Measurements from ENCODE around the gene TARP.

TARP gene

DNA sequence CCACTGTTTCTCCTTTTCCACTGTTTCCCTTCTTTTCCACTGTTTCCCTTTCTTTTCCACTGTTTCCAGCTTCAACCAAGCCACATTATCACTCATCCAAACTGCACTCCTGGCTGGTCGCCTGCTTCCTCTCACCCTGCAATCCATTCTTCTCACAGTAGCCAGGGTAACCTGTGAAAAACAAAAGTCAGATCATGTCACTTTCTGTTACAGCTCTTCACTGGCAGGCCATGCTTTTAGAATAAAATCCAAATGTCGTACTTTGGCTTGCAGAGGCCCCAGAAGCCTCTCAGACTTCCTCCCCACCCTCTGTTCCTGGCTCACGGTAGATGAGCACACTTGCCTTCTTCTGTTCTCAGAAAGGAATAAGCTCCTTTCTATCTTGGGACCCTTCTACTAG lies 61.5 kb downstream of the TARP start:
- DNase-seq = no peak

DNA sequence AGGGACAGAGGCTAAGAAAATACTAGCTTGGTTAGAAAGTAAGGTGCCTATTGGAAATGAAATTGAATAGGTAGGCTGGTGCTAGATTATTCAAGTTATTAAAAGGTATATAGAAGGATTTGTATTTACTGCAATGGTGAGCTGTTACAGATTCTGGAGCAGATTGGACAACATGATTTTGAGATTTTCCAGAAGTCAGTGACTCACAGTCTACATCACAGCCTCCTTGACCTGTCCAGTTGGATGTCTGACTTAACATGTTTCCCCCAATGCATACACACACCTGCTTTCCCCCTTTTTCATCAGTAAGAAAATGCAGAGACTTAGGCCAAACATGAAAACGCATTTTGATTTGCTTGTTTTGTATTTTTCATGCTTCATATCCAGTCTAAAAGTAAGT lies 62.0 kb downstream of the TARP start:
- no peak for DNase-seq
